Measurements from ENCODE around the gene IFNAR1.

- TF ChIP-seq POLR2A (IDR thresholded peaks at IDR 0.05; ENCODE audit: low read length) = no peak
- TF ChIP-seq GATA1 (IDR thresholded peaks at IDR 0.05; ENCODE audit: low read depth, low read length) = no peak
These were observed 9.4 kb downstream of the IFNAR1 start for GRCh38 chr21:33334191-33334590.

Data from erythroblast (primary cell).